SU-DHL-6 (cell line): Measurements from ENCODE around the gene EFCAB12.

Experiments used
- H2AFZ ChIP-seq: fragments of 200-600 bp; sonication (generic); 2 replicates; pipeline ENCODE4 v1.6.1; 2014; ENCODE audit warnings: low read depth, mild to moderate bottlenecking, moderate library complexity, mixed read lengths, antibody characterized with exemption, low read length; ENCODE audit not compliant: severe bottlenecking
- H3F3A ChIP-seq: fragments of 200-600 bp; shearing (Covaris generic); 2 replicates; pipeline ENCODE4 v1.6.0; 2016; ENCODE audit warnings: antibody characterized with exemption, mild to moderate bottlenecking; ENCODE audit not compliant: insufficient read depth
- H3K27ac ChIP-seq: fragments of 200-600 bp; sonication (generic); 2 replicates; pipeline ENCODE4 v1.5.1; 2016; ENCODE audit warnings: low read depth, mild to moderate bottlenecking, low read length, moderate library complexity, mixed read lengths
- H3K27me3 ChIP-seq: fragments of 200-600 bp; sonication (generic), shearing (Covaris generic); 2 replicates; pipeline ENCODE4 v1.6.0; 2014; ENCODE audit warnings: mild to moderate bottlenecking, low read length
- H3K36me3 ChIP-seq: fragments of 200-600 bp; sonication (generic); 2 replicates; pipeline ENCODE4 v1.6.1; 2014; ENCODE audit warnings: mild to moderate bottlenecking, low read length, mixed read lengths
- H3K4me2 ChIP-seq: fragments of 300-600, 200-600 bp; shearing (Covaris generic), sonication (generic); 2 replicates; pipeline ENCODE4 v1.6.0; 2014; ENCODE audit warnings: low read length, low read depth, mild to moderate bottlenecking; ENCODE audit not compliant: poor library complexity, severe bottlenecking
- H3K4me3 ChIP-seq: fragments of 200-600 bp; sonication (generic); 2 replicates; pipeline ENCODE4 v1.5.1; 2014; ENCODE audit warnings: antibody characterized with exemption, low read length, mild to moderate bottlenecking, mixed read lengths; ENCODE audit not compliant: insufficient read depth, poor library complexity, severe bottlenecking
- H3K79me2 ChIP-seq: fragments of 200-600 bp; sonication (generic); 2 replicates; pipeline ENCODE4 v1.6.1; 2014; ENCODE audit warnings: mild to moderate bottlenecking, low read length, moderate library complexity; ENCODE audit not compliant: insufficient read depth
- H3K9ac ChIP-seq: fragments of 200-600 bp; sonication (generic); 2 replicates; pipeline ENCODE4 v1.7.0; 2014; ENCODE audit warnings: mild to moderate bottlenecking, low read length
- H3K9me2 ChIP-seq: fragments of 200-600 bp; sonication (generic); replicated peaks from 2 replicates; pipeline ENCODE4 v1.6.1; 2014; ENCODE audit warnings: low read length; ENCODE audit not compliant: insufficient read depth
- H3K9me3 ChIP-seq: fragments of 200-600 bp; sonication (generic); 2 replicates; pipeline ENCODE4 v1.6.1; 2014; ENCODE audit warnings: low read length, mixed read lengths; ENCODE audit not compliant: insufficient read depth
- H4K20me1 ChIP-seq: fragments of 200-600 bp; sonication (generic); 2 replicates; pipeline ENCODE4 v1.6.1; 2014; ENCODE audit warnings: low read depth, mild to moderate bottlenecking, antibody characterized with exemption, low read length, moderate library complexity, mixed read lengths
- CTCF ChIP-seq: fragments of 200-600 bp; sonication (generic); IDR thresholded peaks from one replicate; pipeline ENCODE4 v1.5.1; 2017; ENCODE audit warnings: antibody characterized with exemption, mild to moderate bottlenecking, low read length, moderate library complexity; ENCODE audit not compliant: insufficient read depth, poor library complexity, severe bottlenecking
- EZH2phosphoT487 ChIP-seq: fragments of 200-600 bp; sonication (generic), shearing (Covaris generic); conservative IDR thresholded peaks from 2 replicates; pipeline ENCODE4 v1.6.1; 2018; ENCODE audit warnings: mild to moderate bottlenecking, antibody characterized with exemption, low read length, moderate library complexity, mixed read lengths

Gene EFCAB12

GRCh38 chr3:129410971-129411370, 17.5 kb downstream of the EFCAB12 start:
- H3K27me3 ChIP-seq = no peaks in the 10 kb centered on the region
- no peak for TF ChIP-seq EZH2phosphoT487
- TF ChIP-seq CTCF = no peak
- H3K9ac ChIP-seq = no peak overlapping the region
- H3K4me2 ChIP-seq = no peak overlapping the region
- no peaks in the 10 kb centered on the region for H3K36me3 ChIP-seq
- H3F3A ChIP-seq = no peaks in the 10 kb centered on the region
- H2AFZ ChIP-seq = no peak overlapping the region
- no peak overlapping the region for H3K27ac ChIP-seq
- H3K9me2 ChIP-seq = no peaks in the 10 kb centered on the region
- no peaks in the 10 kb centered on the region for H4K20me1 ChIP-seq
- H3K79me2 ChIP-seq = no peaks in the 10 kb centered on the region
- H3K4me3 ChIP-seq = no peak overlapping the region
- no peaks in the 10 kb centered on the region for H3K9me3 ChIP-seq

- H2AFZ ChIP-seq = no peak overlapping the region
Observed at GRCh38 chr3:129409541-129409940, 18.9 kb downstream of the EFCAB12 start.

GRCh38 chr3:129404610-129405009, 23.8 kb downstream of the EFCAB12 start:
- Histone ChIP-seq H3F3A (no peaks in the 10 kb centered on the region), H3K9ac (no peak overlapping the region), H3K79me2 (no peaks in the 10 kb centered on the region), H3K27ac (no peak overlapping the region), H3K36me3 (no peaks in the 10 kb centered on the region), H3K9me3 (no peaks in the 10 kb centered on the region), H3K4me3 (no peak overlapping the region), H3K9me2 (no peaks in the 10 kb centered on the region), H4K20me1 (no peaks in the 10 kb centered on the region), H3K27me3 (no peaks in the 10 kb centered on the region), H2AFZ (no peak overlapping the region), H3K4me2 (no peak overlapping the region)
- TF ChIP-seq EZH2phosphoT487 (no peak), CTCF (no peak)

More at GRCh38 chr3:129409541-129409940, 18.9 kb downstream of the EFCAB12 start:
- Histone ChIP-seq H3K9me3 (no peaks in the 10 kb centered on the region), H3K79me2 (no peaks in the 10 kb centered on the region), H3K4me2 (no peak overlapping the region), H4K20me1 (no peaks in the 10 kb centered on the region), H3K27ac (no peak overlapping the region), H3K36me3 (no peaks in the 10 kb centered on the region), H3F3A (no peaks in the 10 kb centered on the region), H3K9ac (no peak overlapping the region), H3K9me2 (no peaks in the 10 kb centered on the region), H3K4me3 (no peak overlapping the region), H3K27me3 (no peaks in the 10 kb centered on the region)
- no peak for TF ChIP-seq CTCF
- TF ChIP-seq EZH2phosphoT487 = no peak
